GM12878 (cell line): ENCODE results near the gene CCBE1. TPM values are rescaled to one million over a fixed set of nuclear protein-coding genes. Genes with fewer than 3 reads are reported as not detected.

ENCODE experiments used
- ATAC-seq: fragments of 200-7000 bp; cut with Tn5 transposase; 3 replicates; pipeline ENCODE4 v1.9.1; 2020; ENCODE audit warnings: mild to moderate bottlenecking, moderate library complexity
- BruUV-seq: library from RNA; stranded (reverse); fragments of 400-500 nt; replicated peaks from 2 replicates; lab custom pipeline; 2021; lab: Mats Ljungman, UMichigan
- CTCF ChIA-PET: fragments of 300-600 bp; sonication (Branson Sonifier 250); formaldehyde crosslinking; extraction: SDS; loops from one replicate; lab custom pipeline; 2021; ENCODE audit warnings: inconsistent platforms; lab: Yijun Ruan, JAX
- POLR2A ChIA-PET: fragments of 350-600 bp; formaldehyde crosslinking; extraction: SDS; loops from one replicate; lab custom pipeline; 2021; ENCODE audit warnings: inconsistent platforms; lab: Charles Lee
- RAD21 ChIA-PET: fragments of 300-600 bp; sonication (Branson Sonifier 250); formaldehyde crosslinking; loops from one replicate; lab custom pipeline; 2023; ENCODE audit warnings: antibody characterized with exemption; ENCODE audit not compliant: unreplicated experiment; lab: Charles Lee
- SMC1A ChIA-PET: fragments of 300-600 bp; sonication (Branson Sonifier 250); formaldehyde crosslinking; loops from one replicate; lab custom pipeline; 2023; ENCODE audit not compliant: unreplicated experiment, uncharacterized antibody; lab: Charles Lee
- DNase-seq: peaks from one replicate; pipeline ENCODE4 v3.0.0-alpha.2; 2011; ENCODE audit warnings: low read depth, low spot score
- FAIRE-seq: peaks from 3 replicates; lab custom pipeline; 2011; peaks lifted over from hg19 to GRCh38; lab: Jason Lieb, UNC
- H2AFZ ChIP-seq: 2 replicates; pipeline ENCODE4 v1.6.0; 2011; ENCODE audit warnings: low read depth, low read length, control low read depth; ENCODE audit not compliant: control insufficient read depth
- H3K27ac ChIP-seq: 2 replicates; pipeline ENCODE4 v1.5.1; 2011; ENCODE audit warnings: control low read depth; ENCODE audit not compliant: control insufficient read depth, insufficient read depth
- H3K27me3 ChIP-seq, 2 experiments: replicated peaks in 1 of 2; 2 replicates each; pipeline versions ENCODE4 v1.6.0 to v1.6.1; 2011; ENCODE audit warnings: low read length in 1 of 2; ENCODE audit not compliant: control insufficient read depth in 2 of 2, insufficient read depth in 2 of 2
- H3K36me3 ChIP-seq, 2 experiments: 2 replicates each; pipeline ENCODE4 v1.5.1; 2011; ENCODE audit warnings: low read length in 1 of 2; ENCODE audit not compliant: control insufficient read depth in 2 of 2, insufficient read depth in 2 of 2
- H3K4me1 ChIP-seq: 2 replicates; pipeline ENCODE4 v1.6.1; 2011; ENCODE audit warnings: mild to moderate bottlenecking, low read length, moderate library complexity, mixed read lengths; ENCODE audit not compliant: control insufficient read depth, insufficient read depth
- H3K4me2 ChIP-seq: 2 replicates; pipeline ENCODE4 v1.6.0; 2011; ENCODE audit warnings: control low read depth; ENCODE audit not compliant: control insufficient read depth, insufficient read depth
- H3K4me3 ChIP-seq: fragments of 200-600 bp; sonication (generic); 2 replicates; pipeline ENCODE4 v1.5.1; 2016
- H3K79me2 ChIP-seq: 2 replicates; pipeline ENCODE4 v1.6.0; 2011; ENCODE audit warnings: low read length; ENCODE audit not compliant: control insufficient read depth, insufficient read depth
- H3K9ac ChIP-seq: 2 replicates; pipeline ENCODE4 v1.8.0; 2011; ENCODE audit warnings: low read length, control low read depth, mixed read lengths; ENCODE audit not compliant: control insufficient read depth, insufficient read depth
- H3K9me3 ChIP-seq: replicated peaks from 3 replicates; pipeline ENCODE4 v1.5.1; 2011; ENCODE audit warnings: mild to moderate bottlenecking, low read length; ENCODE audit not compliant: control insufficient read depth, insufficient read depth
- H4K20me1 ChIP-seq: 2 replicates; pipeline ENCODE4 v1.6.0; 2011; ENCODE audit not compliant: control insufficient read depth, insufficient read depth
- ATF2 ChIP-seq: IDR thresholded peaks from 2 replicates; pipeline ENCODE4 v1.6.1; 2012; ENCODE audit warnings: low read length, inconsistent platforms
- ATF3 ChIP-seq: IDR thresholded peaks from 2 replicates; pipeline ENCODE4 v1.6.1; 2011; ENCODE audit warnings: low read depth, mild to moderate bottlenecking, low read length, moderate library complexity, borderline replicate concordance; ENCODE audit errors: extremely low read depth
- CBX3 ChIP-seq: fragments of 200-600 bp; sonication (generic); IDR thresholded peaks from 2 replicates; pipeline ENCODE4 v1.6.1; 2016; ENCODE audit warnings: low read depth, borderline replicate concordance
- CBX5 ChIP-seq: sonication (generic); IDR thresholded peaks from 2 replicates; pipeline ENCODE4 v1.6.1; 2016; ENCODE audit warnings: low read depth, moderate library complexity, mild to moderate bottlenecking, inconsistent platforms
- KLF5 ChIP-seq: fragments of 450-650 bp; IDR thresholded peaks from 2 replicates; pipeline ENCODE4 v1.6.1; 2014; ENCODE audit warnings: mild to moderate bottlenecking; ENCODE audit not compliant: partially characterized antibody
- MEF2A ChIP-seq: IDR thresholded peaks from 2 replicates; pipeline ENCODE4 v1.6.1; 2011; ENCODE audit warnings: low read depth, mild to moderate bottlenecking, low read length, moderate library complexity; ENCODE audit not compliant: insufficient read depth
- PAX5 ChIP-seq: IDR thresholded peaks from 2 replicates; pipeline ENCODE4 v1.6.1; 2011; ENCODE audit warnings: low read depth, low read length, borderline replicate concordance
- PBX3 ChIP-seq: IDR thresholded peaks from 2 replicates; pipeline ENCODE4 v1.6.1; 2011; ENCODE audit warnings: mild to moderate bottlenecking, low read depth, low read length, moderate library complexity; ENCODE audit not compliant: insufficient replicate concordance
- TCF7 ChIP-seq: IDR thresholded peaks from 2 replicates; pipeline ENCODE4 v1.6.1; 2014; ENCODE audit warnings: antibody characterized with exemption, borderline replicate concordance
- ZBTB11 ChIP-seq: fragments of 450-650 bp; formaldehyde crosslinking; IDR thresholded peaks from 2 replicates; pipeline ENCODE4 v1.5.0; 2022; ENCODE audit warnings: mild to moderate bottlenecking, missing genetic modification characterization
- ZBTB40 ChIP-seq: fragments of 450-650 bp; IDR thresholded peaks from 2 replicates; pipeline ENCODE4 v1.6.1; 2016; ENCODE audit warnings: mild to moderate bottlenecking, moderate library complexity, borderline replicate concordance
- WGBS: methylation state at CpG from one replicate; pipeline ENCODE4 v1.1.6; 2016; ENCODE audit warnings: low lambda C conversion rate; ENCODE audit not compliant: insufficient replicate concordance, insufficient coverage; ENCODE audit errors: missing lambda C conversion rate; 5-methylcytosine and 5-hydroxymethylcytosine counted together
- in situ Hi-C: fragments of 300-500 bp; cut with MboI; formaldehyde crosslinking; loops from 9 replicates; pipeline ENCODE4 v1.14.3; 2018; ENCODE audit warnings: mixed read lengths
- intact Hi-C: fragments of 100-400 bp; cut with micrococcal nuclease; formaldehyde crosslinking; loops from one replicate; pipeline ENCODE4 v1.14.2; 2022; ENCODE audit not compliant: unreplicated experiment
- polyA plus RNA-seq, 11 experiments: library from polyadenylated mRNA; depleted of rRNA in 4 of 11; unstranded in 6 of 11; stranded (reverse) in 5 of 11; fragments of >200 nt; fragmentation: Nextera tagmentation in 4 of 11; fragmentation: Illumina TruSeq in 1 of 11; extraction: Ambion mirVana in 4 of 11; extraction: Trizol in 1 of 11; gene quantifications; 1 replicate in 1 of 11; 2 replicates in 10 of 11; pipeline versions ENCODE4 v1.2.1 to v1.2.3, GENCODE V29; 2011 to 2016; ENCODE audit warnings: inconsistent platforms in 2 of 11, missing spikeins in 2 of 11, low read depth in 1 of 11
- total RNA-seq, 4 experiments: library from RNA; depleted of rRNA in 3 of 4; stranded (reverse); fragments of >200 nt in 3 of 4; fragmentation: Illumina TruSeq in 1 of 4; extraction: Trizol in 1 of 4; gene quantifications; 2 replicates each; pipeline versions ENCODE4 v1.2.1 to v1.2.3, GENCODE V29; 2013 to 2021

CCBE1 gene
- total and polyA plus RNA-seq, 10 of the 15 experiments (the other 5 are each of a cell fraction or from before 2014, with no cell fraction given), result 0.03 to 0.49 (median 0.04) TPM; not detected in 7

- TF ChIP-seq CBX5 (no peak), MEF2A (no peak), PBX3 (no peak)
These were observed 266.1 kb downstream of the CCBE1 start (continued) for GRCh38 chr18:59431131-59431530.

- Histone ChIP-seq H4K20me1 (no peaks in the 10 kb centered on the region), H3K4me2 (no peak overlapping the region), H3K79me2 (no peaks in the 10 kb centered on the region), H3K4me1 (no peaks in the 10 kb centered on the region), H3K27ac (no peak overlapping the region), H3K27me3 (no peaks in the 10 kb centered on the region; a peak in 2 of 4 replicates), H2AFZ (no peak overlapping the region), H3K36me3 (no peaks in the 10 kb centered on the region), H3K9me3 (no peaks in the 10 kb centered on the region), H3K4me3 (no peak overlapping the region), H3K9ac (no peak overlapping the region)
- ChIA-PET CTCF (no interaction called here), POLR2A (no interaction called here), RAD21 (no interaction called here), SMC1A (no interaction called here)
- TF ChIP-seq KLF5 (no peak), ZBTB11 (CRISPR knock-in tag) (no peak), PAX5 (no peak), TCF7 (no peak), ATF2 (no peak), ATF3 (no peak), CBX3 (no peak), ZBTB40 (no peak)
- WGBS, result 17% methylated on average over 7 of the region's 7 CpGs
- DNase-seq, result no peak
- BruUV-seq, result no TSS peak
- in situ Hi-C loops (no loop called here), intact Hi-C loops (no loop called here)
- FAIRE-seq, result no peak
- no peak for ATAC-seq
These were observed 267.6 kb downstream of the CCBE1 start for GRCh38 chr18:59429608-59430007.
